Fibroblast of skin of abdomen (primary cell): ENCODE data around the gene RAC3.

Source experiments
- DNase-seq: peaks from one replicate; pipeline ENCODE4 v3.0.0-alpha.2; 2013

Gene RAC3

DNA sequence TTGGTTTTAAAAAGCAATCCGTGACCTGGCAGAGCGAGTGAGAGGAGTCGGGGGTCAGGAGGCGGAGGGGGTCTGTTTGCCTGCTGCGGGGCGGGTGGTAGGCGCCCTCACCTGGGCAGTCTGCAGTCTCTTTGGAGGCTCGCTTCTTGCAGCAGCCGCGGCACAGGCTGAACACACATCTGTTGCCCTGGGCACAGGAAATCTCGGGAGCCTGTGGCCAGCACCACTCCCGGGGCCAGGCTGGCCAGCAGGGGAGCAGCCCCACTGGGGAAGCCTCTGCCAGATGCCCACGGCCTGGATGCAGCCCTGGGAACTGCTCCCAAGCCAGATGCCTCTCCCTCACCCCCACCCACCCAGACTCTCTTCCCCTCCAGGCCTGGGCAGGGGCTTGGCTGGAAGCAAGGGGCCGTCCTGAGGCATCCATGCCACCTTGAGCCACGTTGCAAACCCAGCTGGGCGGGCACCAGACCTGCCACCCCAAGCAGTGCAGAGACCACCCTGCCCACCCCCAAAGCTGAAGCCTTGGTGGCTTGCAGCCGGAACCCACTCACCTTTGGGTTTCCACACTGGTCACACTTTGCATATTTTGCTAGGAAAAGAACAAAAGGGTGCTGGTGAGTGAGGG lies 26.9 kb downstream of the RAC3 start:
- no peak for DNase-seq

- DNase-seq = no peak
Observed at GRCh38 chr17:82058855-82059249, 27.4 kb downstream of the RAC3 start.

GRCh38 chr17:82059272-82060000 lies 28.0 kb downstream of the RAC3 start:
- DNase-seq = no peak

DNA sequence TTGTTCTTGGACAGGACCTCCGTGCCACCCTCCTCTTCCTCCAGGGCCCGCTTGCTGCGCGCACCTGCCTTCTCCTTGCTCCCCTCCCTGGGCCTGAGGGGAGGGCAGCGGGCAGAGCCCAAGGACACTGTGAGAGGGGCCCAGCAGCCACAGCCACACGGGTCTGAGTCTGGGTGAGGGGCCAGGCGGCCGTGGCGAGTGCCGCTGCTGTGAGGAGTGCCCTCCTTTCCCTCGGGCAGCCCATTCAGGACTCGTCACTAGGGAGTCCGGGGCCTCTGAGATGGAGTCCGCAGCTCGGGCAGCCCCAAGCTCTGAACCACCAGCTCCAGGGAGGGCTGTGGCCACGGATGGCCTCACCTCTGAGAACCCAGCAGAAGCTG lies 28.5 kb downstream of the RAC3 start:
- no peak for DNase-seq

GRCh38 chr17:82060614-82061013 lies 29.1 kb downstream of the RAC3 start:
- DNase-seq = no peak

- DNase-seq = no peak
Observed at GRCh38 chr17:82061047-82061925, 29.8 kb downstream of the RAC3 start.

DNA sequence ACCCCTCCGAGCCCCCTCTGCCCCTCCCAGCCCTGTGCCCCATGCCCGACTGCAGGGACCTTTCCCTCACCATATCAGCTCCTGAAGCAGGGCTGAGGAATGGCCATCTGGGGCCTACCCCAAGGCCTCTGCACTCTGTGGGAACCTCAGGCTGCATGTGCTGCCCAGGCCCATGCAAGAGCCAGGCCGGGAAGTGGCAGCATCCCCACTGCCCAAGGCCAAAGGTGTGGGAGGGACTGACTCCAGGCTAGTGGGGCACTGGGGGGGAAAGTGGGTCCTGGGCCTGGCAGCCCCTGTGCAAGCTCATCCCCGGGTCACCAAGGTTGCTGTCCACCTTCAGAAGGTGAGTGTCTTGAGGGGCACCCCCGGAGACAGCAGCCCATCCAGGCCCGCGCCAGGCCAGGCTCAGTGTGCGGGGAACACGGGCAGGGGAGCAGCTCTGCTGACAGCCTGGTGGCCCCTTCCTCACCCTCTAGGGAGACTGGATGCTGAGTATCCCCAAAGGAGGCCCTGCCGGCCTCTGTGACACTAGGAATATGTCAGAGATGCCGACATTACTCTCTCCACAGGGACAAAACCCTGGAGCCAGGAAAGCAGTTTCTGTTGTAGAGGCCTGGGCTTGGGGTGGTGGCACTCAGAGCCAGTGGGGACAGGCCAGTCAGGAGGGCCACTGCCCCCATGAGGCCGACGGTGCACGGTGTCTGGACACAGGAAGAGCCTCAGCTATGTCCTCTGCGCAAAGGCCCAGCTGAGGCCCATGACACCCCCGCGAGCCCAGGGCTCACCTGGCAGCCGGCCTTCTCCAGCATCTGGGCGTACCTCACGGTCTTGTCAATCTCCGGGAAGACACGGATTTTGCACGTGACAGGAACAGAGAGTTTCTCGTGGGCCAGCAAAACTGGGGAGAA lies 30.9 kb downstream of the RAC3 start:
- DNase-seq = no peak

DNA sequence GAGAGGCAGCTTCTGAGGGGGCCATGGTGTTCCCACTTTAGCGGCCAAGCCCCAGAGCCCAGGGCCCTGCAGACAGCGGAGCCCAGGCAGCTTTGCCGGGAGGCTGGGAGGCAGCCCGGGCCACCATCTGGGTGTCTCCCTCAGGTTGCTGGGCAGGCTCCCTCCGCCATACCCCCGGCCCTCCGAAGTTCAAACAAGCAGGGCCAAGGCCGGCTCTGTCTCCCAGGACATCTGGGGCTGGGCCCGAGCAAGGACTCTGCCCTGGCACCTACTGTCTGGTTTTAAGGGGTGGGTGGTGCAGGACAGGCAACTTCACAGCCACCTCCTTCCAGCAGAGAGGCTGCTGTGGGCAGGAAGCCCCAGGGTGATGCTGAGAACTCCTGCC lies 31.5 kb downstream of the RAC3 start:
- DNase-seq = no peak

GRCh38 chr17:82063424-82064415 lies 32.2 kb downstream of the RAC3 start:
- DNase-seq = no peak

- DNase-seq = no peak
Observed at GRCh38 chr17:82064433-82065192, 33.1 kb downstream of the RAC3 start.

GRCh38 chr17:82065193-82065637 lies 33.7 kb downstream of the RAC3 start:
- DNase-seq = no peak

- peak; percentile 55 for DNase-seq
Observed at GRCh38 chr17:82065638-82066303, 34.3 kb downstream of the RAC3 start, which contains the start of gene DUS1L. DUS1L (minus strand) TSS chr17:82065804; CDS start chr17:82065059, 745 bp downstream.

GRCh38 chr17:82070611-82071010 lies 39.1 kb downstream of the RAC3 start:
- no peak for DNase-seq

- DNase-seq = no peak
Observed at GRCh38 chr17:82072827-82073226, 41.3 kb downstream of the RAC3 start.

- DNase-seq = no peak
Observed at GRCh38 chr17:82073446-82073845, 42.0 kb downstream of the RAC3 start.

- no peak for DNase-seq
Observed at GRCh38 chr17:82076018-82076784, 44.7 kb downstream of the RAC3 start.

GRCh38 chr17:82076785-82077591 lies 45.5 kb downstream of the RAC3 start:
- DNase-seq = no peak
